Measurements from ENCODE around the gene ADAM12.

- TF ChIP-seq CTCF (IDR thresholded peaks at IDR 0.05; ENCODE audit: insufficient read depth, low read depth, low read length) (no peak), EZH2 (IDR thresholded peaks at IDR 0.05; ENCODE audit: insufficient read depth, low read length) (no peak)
Observed at GRCh38 chr10:126006906-126007305, 381.4 kb downstream of the ADAM12 start.

All from astrocyte (in vitro differentiated cells and primary cell).